Fibroblast of the aortic adventitia (primary cell): ENCODE data around the gene SEMA3D. TPM values are rescaled to one million over a fixed set of nuclear protein-coding genes. Genes with fewer than 3 reads are reported as not detected.
A peak's percentile ranks its signal among the peaks of the same experiment; 100 is the strongest.

ENCODE experiments used
- DNase-seq: peaks from one replicate; pipeline ENCODE4 v3.0.0-alpha.2; 2010; ENCODE audit warnings: low read depth
- H3K4me3 ChIP-seq: 2 replicates; pipeline ENCODE4 v1.5.1; 2011; ENCODE audit warnings: low read depth, mild to moderate bottlenecking, control low read depth, low read length, moderate library complexity
- total RNA-seq: library from RNA; depleted of rRNA; stranded (reverse); fragments of >200 nt; gene quantifications from 2 replicates; pipeline ENCODE4 v1.2.3, GENCODE V29; 2012; ENCODE audit warnings: low replicate concordance
- TF ChIP-seq, protein P1 (sequence below): IDR thresholded peaks from 2 replicates; pipeline ENCODE4 v1.5.1; 2011; ENCODE audit warnings: mild to moderate bottlenecking, low read length, control low read depth, inconsistent platforms; ENCODE audit not compliant: insufficient read depth

Gene SEMA3D
- total RNA-seq, 1 donor = 51.2 TPM

- TF ChIP-seq, protein P1, sequence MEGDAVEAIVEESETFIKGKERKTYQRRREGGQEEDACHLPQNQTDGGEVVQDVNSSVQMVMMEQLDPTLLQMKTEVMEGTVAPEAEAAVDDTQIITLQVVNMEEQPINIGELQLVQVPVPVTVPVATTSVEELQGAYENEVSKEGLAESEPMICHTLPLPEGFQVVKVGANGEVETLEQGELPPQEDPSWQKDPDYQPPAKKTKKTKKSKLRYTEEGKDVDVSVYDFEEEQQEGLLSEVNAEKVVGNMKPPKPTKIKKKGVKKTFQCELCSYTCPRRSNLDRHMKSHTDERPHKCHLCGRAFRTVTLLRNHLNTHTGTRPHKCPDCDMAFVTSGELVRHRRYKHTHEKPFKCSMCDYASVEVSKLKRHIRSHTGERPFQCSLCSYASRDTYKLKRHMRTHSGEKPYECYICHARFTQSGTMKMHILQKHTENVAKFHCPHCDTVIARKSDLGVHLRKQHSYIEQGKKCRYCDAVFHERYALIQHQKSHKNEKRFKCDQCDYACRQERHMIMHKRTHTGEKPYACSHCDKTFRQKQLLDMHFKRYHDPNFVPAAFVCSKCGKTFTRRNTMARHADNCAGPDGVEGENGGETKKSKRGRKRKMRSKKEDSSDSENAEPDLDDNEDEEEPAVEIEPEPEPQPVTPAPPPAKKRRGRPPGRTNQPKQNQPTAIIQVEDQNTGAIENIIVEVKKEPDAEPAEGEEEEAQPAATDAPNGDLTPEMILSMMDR = no peak
- H3K4me3 ChIP-seq = peak overlapping the region; percentile 31
- peak; percentile 44 for DNase-seq
These were observed 26.6 kb downstream of the SEMA3D start for GRCh38 chr7:85160223-85160622.

DNA sequence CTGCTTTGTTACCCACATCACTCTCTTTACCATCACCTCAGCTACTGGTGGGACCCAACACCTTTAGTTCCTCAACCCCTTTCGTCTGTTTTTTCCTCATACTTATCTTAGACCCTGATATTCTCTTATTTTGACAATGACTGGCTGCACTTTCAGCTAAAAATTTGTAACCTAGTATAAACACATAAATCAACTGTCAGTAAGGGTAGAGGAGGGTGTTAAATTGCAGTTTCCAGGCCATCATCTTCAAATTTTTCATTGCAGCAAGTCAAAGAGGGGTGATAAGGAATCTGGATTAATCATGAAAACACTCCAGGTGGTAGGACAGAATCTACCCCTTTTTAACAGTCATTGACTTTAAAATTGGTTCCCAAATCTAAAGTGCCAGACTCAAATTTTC, 27.9 kb downstream of the SEMA3D start:
- no peak for DNase-seq
- TF ChIP-seq, protein P1 = no peak
- no peak overlapping the region for H3K4me3 ChIP-seq

- TF ChIP-seq, protein P1 = no peak
- H3K4me3 ChIP-seq = no peak overlapping the region
- no peak for DNase-seq
These were observed 30.1 kb downstream of the SEMA3D start for GRCh38 chr7:85156661-85157208.

- no peak overlapping the region for H3K4me3 ChIP-seq
- TF ChIP-seq, protein P1 = no peak
- no peak for DNase-seq
These were observed 32.4 kb downstream of the SEMA3D start for GRCh38 chr7:85154282-85154937.

- no peak overlapping the region for H3K4me3 ChIP-seq
- TF ChIP-seq, protein P1 = no peak
- DNase-seq = no peak
These were observed 33.1 kb downstream of the SEMA3D start for GRCh38 chr7:85153715-85154114.

- no peak overlapping the region for H3K4me3 ChIP-seq
- TF ChIP-seq, protein P1 = no peak
- no peak for DNase-seq
These were observed 36.2 kb downstream of the SEMA3D start for GRCh38 chr7:85150624-85151023.
